Measurements from ENCODE around the gene KANK3. TPM values are rescaled to one million over a fixed set of nuclear protein-coding genes. Genes with fewer than 3 reads are reported as not detected.

The KANK3 gene
- polyA plus RNA-seq, 1 donor from 2014 or later = 2.8 TPM

GRCh38 chr19:8336072-8336569, 6.9 kb downstream of the KANK3 start:
- TF ChIP-seq SMC3 (conservative IDR thresholded peaks at IDR 0.05; ENCODE audit: poor library complexity) = no peak
- Histone ChIP-seq H2AFZ (ENCODE audit: low read depth, low read length) (no peak overlapping the region), H3F3A (ENCODE audit: insufficient read depth, low read length, poor library complexity, severe bottlenecking) (no peaks in the 10 kb centered on the region), H3K4me2 (ENCODE audit: low read length) (no peak overlapping the region), H3K4me3 (ENCODE audit: low read length) (no peak overlapping the region), H4K20me1 (ENCODE audit: insufficient read depth) (no peaks in the 10 kb centered on the region), H3K9me3 (ENCODE audit: low read length) (no peaks in the 10 kb centered on the region), H3K36me3 (ENCODE audit: insufficient read depth, low read length) (no peaks in the 10 kb centered on the region), H3K27me3 (ENCODE audit: insufficient read depth, low read depth, low read length) (peaks cover 60% of the 10 kb centered on the region), H3K9ac (ENCODE audit: low read length) (no peak overlapping the region), H3K9me2 (ENCODE audit: insufficient read depth, low read length) (no peaks in the 10 kb centered on the region), H3K27ac (ENCODE audit: low read length) (no peak overlapping the region), H3K79me2 (replicated peaks; ENCODE audit: insufficient read depth, low read length) (no peaks in the 10 kb centered on the region)

DNA sequence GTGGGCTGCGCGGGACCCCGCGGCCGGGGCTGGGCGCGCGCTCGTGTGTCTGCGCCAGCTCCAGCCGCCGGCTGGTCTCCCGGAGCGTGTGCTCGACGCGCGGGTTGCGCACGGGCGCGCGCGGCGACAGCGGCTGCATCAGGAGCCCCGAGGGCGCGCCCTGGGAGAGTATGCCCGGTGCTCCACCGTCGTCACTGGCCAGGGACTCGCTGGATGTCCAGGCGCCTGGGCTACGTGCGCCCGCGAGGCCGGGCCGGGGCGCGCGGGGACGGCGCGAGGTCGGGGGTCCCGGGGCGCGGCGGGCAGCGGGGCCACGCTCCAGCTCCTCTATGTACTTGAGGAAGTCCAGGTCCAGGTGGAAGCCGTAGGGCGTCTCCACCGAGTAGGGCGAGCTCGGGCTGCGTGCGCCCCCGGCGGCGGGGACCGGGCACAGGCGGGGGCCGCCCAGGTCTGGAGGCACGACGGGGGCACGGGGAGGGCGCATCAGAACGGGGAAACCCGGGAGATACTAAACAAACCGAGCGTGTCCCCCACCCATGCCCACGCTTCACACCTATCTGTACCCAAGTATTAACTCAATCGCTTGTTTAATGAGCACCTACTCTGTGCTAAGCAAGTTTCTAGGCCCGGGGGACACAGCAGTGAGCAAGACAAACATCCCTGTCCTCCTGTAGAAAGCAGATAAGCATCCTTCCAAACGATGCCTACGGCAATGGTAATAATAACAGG, 7.6 kb downstream of the KANK3 start:
- Histone ChIP-seq H3K9me3 (ENCODE audit: low read length) (no peaks in the 10 kb centered on the region), H3K9ac (ENCODE audit: low read length) (peak overlapping the region; percentile 60), H3K27ac (ENCODE audit: low read length) (no peak overlapping the region), H3K27me3 (ENCODE audit: insufficient read depth, low read depth, low read length) (peaks cover 55% of the 10 kb centered on the region), H3K4me2 (ENCODE audit: low read length) (no peak overlapping the region), H3F3A (ENCODE audit: insufficient read depth, low read length, poor library complexity, severe bottlenecking) (no peaks in the 10 kb centered on the region), H3K4me3 (ENCODE audit: low read length) (peak overlapping the region; percentile 62), H2AFZ (ENCODE audit: low read depth, low read length) (no peak overlapping the region), H3K36me3 (ENCODE audit: insufficient read depth, low read length) (no peaks in the 10 kb centered on the region), H4K20me1 (ENCODE audit: insufficient read depth) (no peaks in the 10 kb centered on the region), H3K79me2 (replicated peaks; ENCODE audit: insufficient read depth, low read length) (no peaks in the 10 kb centered on the region), H3K9me2 (ENCODE audit: insufficient read depth, low read length) (no peaks in the 10 kb centered on the region)
- no peak for TF ChIP-seq TAF1 (IDR thresholded peaks at IDR 0.05; ENCODE audit: low read depth)
- no peak for TF ChIP-seq RAD21 (conservative IDR thresholded peaks at IDR 0.05)
- TF ChIP-seq SMC3 (conservative IDR thresholded peaks at IDR 0.05; ENCODE audit: poor library complexity) = no peak
- peak; percentile 23 for TF ChIP-seq MXI1 (conservative IDR thresholded peaks at IDR 0.05; ENCODE audit: poor library complexity, severe bottlenecking)
- TF ChIP-seq POLR2AphosphoS5 (IDR thresholded peaks at IDR 0.05) = no peak
- peak; percentile 32 for TF ChIP-seq EP300 (conservative IDR thresholded peaks at IDR 0.05; ENCODE audit: poor library complexity, severe bottlenecking)
- TF ChIP-seq EZH2 (IDR thresholded peaks at IDR 0.05; ENCODE audit: borderline replicate concordance, insufficient read depth, low read length, poor library complexity, severe bottlenecking) = no peak
- TF ChIP-seq, protein P1, sequence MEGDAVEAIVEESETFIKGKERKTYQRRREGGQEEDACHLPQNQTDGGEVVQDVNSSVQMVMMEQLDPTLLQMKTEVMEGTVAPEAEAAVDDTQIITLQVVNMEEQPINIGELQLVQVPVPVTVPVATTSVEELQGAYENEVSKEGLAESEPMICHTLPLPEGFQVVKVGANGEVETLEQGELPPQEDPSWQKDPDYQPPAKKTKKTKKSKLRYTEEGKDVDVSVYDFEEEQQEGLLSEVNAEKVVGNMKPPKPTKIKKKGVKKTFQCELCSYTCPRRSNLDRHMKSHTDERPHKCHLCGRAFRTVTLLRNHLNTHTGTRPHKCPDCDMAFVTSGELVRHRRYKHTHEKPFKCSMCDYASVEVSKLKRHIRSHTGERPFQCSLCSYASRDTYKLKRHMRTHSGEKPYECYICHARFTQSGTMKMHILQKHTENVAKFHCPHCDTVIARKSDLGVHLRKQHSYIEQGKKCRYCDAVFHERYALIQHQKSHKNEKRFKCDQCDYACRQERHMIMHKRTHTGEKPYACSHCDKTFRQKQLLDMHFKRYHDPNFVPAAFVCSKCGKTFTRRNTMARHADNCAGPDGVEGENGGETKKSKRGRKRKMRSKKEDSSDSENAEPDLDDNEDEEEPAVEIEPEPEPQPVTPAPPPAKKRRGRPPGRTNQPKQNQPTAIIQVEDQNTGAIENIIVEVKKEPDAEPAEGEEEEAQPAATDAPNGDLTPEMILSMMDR (IDR thresholded peaks at IDR 0.05; ENCODE audit: poor library complexity, severe bottlenecking) = peak; percentile 50

GRCh38 chr19:8334458-8335342, 8.4 kb downstream of the KANK3 start:
- Histone ChIP-seq H3K79me2 (replicated peaks; ENCODE audit: insufficient read depth, low read length) (no peaks in the 10 kb centered on the region), H3K36me3 (ENCODE audit: insufficient read depth, low read length) (no peaks in the 10 kb centered on the region), H3K27me3 (ENCODE audit: insufficient read depth, low read depth, low read length) (peaks cover 51% of the 10 kb centered on the region), H3K9me2 (ENCODE audit: insufficient read depth, low read length) (no peaks in the 10 kb centered on the region), H3K4me2 (ENCODE audit: low read length) (no peak overlapping the region), H4K20me1 (ENCODE audit: insufficient read depth) (no peaks in the 10 kb centered on the region), H3K4me3 (ENCODE audit: low read length) (peak overlapping the region; percentile 62), H3K9me3 (ENCODE audit: low read length) (no peaks in the 10 kb centered on the region), H3F3A (ENCODE audit: insufficient read depth, low read length, poor library complexity, severe bottlenecking) (no peaks in the 10 kb centered on the region), H2AFZ (ENCODE audit: low read depth, low read length) (no peak overlapping the region), H3K9ac (ENCODE audit: low read length) (peak overlapping the region; percentile 60), H3K27ac (ENCODE audit: low read length) (no peak overlapping the region)
- TF ChIP-seq POLR2AphosphoS5 (IDR thresholded peaks at IDR 0.05) = peak; percentile 27
- no peak for TF ChIP-seq SMC3 (conservative IDR thresholded peaks at IDR 0.05; ENCODE audit: poor library complexity)
- no peak for TF ChIP-seq EZH2 (IDR thresholded peaks at IDR 0.05; ENCODE audit: borderline replicate concordance, insufficient read depth, low read length, poor library complexity, severe bottlenecking)
- no peak for TF ChIP-seq EP300 (conservative IDR thresholded peaks at IDR 0.05; ENCODE audit: poor library complexity, severe bottlenecking)

Measured in neural cell (in vitro differentiated cells).